RWPE1 (cell line): ENCODE data around the gene TREM2.

Experiments used
- CTCF ChIA-PET: fragments of 350-600 bp; sonication (Branson Sonifier 250); formaldehyde crosslinking; extraction: SDS; loops from one replicate; lab custom pipeline; 2021; lab: Yijun Ruan, JAX
- POLR2A ChIA-PET: fragments of 400-600 bp; formaldehyde crosslinking; extraction: SDS; loops from one replicate; lab custom pipeline; 2020; ENCODE audit warnings: antibody characterized with exemption; ENCODE audit not compliant: low non-redundant PET; lab: Yijun Ruan, JAX
- DNase-seq: peaks from one replicate; pipeline ENCODE4 v3.0.0; 2012; ENCODE audit warnings: low spot score
- H3K27ac ChIP-seq: fragments of 450-650 bp; 2 replicates; pipeline ENCODE4 v1.5.1; 2017
- TF ChIP-seq, protein P1 (sequence below): fragments of 450-650 bp; conservative IDR thresholded peaks from 2 replicates; pipeline ENCODE4 v1.5.1; 2017; ENCODE audit warnings: low read depth, mild to moderate bottlenecking

TREM2 gene

DNA sequence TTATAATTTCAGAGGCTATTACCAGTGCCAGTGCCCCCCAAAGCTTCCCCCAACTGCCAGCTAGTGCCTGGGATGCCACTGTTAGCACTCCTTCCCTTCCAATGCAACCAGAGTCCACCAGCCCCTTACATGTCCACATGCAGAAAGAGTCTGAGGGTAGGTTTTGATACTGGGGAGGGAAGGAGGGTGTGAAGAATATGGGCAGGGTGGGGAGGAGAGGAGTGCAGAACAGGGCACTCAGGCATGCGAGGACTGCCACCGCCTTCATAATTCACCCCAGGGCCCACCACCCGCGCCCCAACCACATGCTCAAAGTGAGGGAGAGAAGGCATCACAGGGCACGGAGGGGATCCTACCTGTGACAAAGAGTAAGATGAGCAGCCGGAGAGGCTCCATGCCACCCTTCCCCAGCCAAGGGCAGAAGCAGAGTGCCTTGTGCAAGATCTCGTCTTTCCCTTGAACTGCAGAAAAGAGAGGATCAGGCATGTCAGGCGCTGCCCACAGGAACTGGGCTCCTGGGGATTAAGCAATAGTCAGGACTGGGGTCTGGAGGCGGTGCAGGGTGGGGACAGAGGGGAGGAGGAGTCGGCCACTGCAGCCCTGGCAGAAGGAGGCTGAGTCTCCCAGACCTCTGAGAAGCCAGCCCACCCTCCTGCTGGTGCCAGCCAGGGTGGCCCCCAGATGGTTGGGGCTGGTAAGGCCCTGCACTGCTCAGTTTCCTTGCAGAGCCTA, at the start of gene TREM2:
Gene TREM2, minus strand, starts transcription at position 430 of the 732 bp plus-strand sequence. Its CDS starts 34 bp downstream, at position 396.
- ChIA-PET CTCF (no interaction called here), POLR2A (no interaction called here)
- no peak within 1 kb of the TSS for H3K27ac ChIP-seq
- no peak for DNase-seq
- TF ChIP-seq, protein P1, sequence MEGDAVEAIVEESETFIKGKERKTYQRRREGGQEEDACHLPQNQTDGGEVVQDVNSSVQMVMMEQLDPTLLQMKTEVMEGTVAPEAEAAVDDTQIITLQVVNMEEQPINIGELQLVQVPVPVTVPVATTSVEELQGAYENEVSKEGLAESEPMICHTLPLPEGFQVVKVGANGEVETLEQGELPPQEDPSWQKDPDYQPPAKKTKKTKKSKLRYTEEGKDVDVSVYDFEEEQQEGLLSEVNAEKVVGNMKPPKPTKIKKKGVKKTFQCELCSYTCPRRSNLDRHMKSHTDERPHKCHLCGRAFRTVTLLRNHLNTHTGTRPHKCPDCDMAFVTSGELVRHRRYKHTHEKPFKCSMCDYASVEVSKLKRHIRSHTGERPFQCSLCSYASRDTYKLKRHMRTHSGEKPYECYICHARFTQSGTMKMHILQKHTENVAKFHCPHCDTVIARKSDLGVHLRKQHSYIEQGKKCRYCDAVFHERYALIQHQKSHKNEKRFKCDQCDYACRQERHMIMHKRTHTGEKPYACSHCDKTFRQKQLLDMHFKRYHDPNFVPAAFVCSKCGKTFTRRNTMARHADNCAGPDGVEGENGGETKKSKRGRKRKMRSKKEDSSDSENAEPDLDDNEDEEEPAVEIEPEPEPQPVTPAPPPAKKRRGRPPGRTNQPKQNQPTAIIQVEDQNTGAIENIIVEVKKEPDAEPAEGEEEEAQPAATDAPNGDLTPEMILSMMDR = no peak

- TF ChIP-seq, protein P1 = no peak
- POLR2A ChIA-PET = no interaction called here
- CTCF ChIA-PET = interaction anchor here (0.7 kb wide), 1 partner anchor 26 kb away, joined by 3 read pairs; no protein-coding TSS in a partner anchor
- no peak for DNase-seq
- H3K27ac ChIP-seq = no peak overlapping the region
Measured at GRCh38 chr6:41209547-41210320, 46.8 kb upstream of the TREM2 start.

DNA sequence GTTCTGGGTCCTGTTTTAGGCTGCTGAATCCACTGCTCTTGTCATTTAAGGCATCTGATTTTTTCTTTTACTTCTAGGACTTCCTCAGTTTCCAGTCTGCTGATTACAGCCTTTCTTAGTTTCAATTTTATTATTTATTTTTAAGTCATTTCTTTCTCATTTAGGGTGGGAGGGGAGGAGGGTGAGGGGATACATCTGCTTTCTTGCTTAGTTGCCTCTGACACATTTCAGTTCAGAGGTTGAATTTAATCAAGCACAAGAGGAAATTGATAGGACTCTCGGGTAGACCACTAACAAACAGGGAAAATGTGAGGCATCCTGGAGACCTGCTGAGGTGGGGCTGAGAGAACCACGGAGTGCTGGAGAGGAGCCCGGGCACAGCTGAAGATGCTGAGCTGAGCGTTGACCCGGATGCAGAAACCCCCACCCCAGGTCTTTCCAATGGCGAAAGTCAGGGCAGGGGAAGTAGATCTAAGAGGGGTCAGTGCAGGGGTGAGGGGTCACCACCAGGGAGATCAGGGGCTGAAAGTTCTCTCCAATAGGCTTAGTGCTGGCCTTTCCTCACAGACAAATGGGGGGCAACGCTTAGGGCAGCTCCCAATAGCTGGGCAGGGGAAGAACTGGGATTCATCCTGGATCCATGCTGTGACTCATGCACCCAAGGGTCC, 45.7 kb upstream of the TREM2 start:
- ChIA-PET CTCF (interaction anchor here (0.6 kb wide), 1 partner anchor 292 kb away, joined by 3 read pairs; no protein-coding TSS in a partner anchor), POLR2A (no interaction called here)
- TF ChIP-seq, protein P1 = no peak
- H3K27ac ChIP-seq = no peak overlapping the region
- DNase-seq = no peak

GRCh38 chr6:41204156-41204555, 41.2 kb upstream of the TREM2 start:
- ChIA-PET POLR2A (no interaction called here), CTCF (no interaction called here)
- DNase-seq = no peak
- TF ChIP-seq, protein P1 = no peak
- H3K27ac ChIP-seq = no peak overlapping the region

DNA sequence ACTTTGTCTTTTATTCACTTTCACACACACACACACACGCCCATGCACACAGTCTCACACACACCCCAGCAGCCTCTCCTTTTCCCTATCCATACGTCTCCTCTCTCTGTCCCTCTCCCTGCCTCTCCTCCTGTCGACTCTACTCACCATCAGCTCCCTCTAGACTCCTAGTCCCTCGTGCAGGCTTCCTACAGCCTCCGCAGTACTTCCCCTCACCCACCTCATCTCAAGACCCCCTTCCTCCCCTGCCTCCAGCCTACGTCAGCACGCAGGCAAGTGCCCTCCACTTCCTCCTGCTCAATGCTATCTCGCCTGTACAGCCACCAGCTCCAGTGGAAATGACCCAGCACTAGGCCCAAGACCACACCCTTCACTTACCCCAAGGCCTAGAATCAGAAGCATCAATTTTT, 38.9 kb upstream of the TREM2 start:
- CTCF ChIA-PET = no interaction called here
- TF ChIP-seq, protein P1 = no peak

More for the DNA sequence above, 38.9 kb upstream of the TREM2 start:
- H3K27ac ChIP-seq = no peak overlapping the region
- DNase-seq = no peak
- POLR2A ChIA-PET = no interaction called here
